K562 (cell line): ENCODE measurements around the gene SATB2. TPM values are rescaled to one million over a fixed set of nuclear protein-coding genes. Genes with fewer than 3 reads are reported as not detected.
A peak's percentile ranks its signal among the peaks of the same experiment; 100 is the strongest.

ENCODE experiments used
- CBFA2T2 ChIP-seq: fragments of 450-650 bp; conservative IDR thresholded peaks from 2 replicates; pipeline ENCODE4 v1.6.1; 2017; ENCODE audit warnings: mild to moderate bottlenecking
- CBX8 ChIP-seq: fragments of 200-600 bp; sonication (generic); IDR thresholded peaks from 2 replicates; pipeline ENCODE4 v1.6.1; 2012; ENCODE audit warnings: borderline replicate concordance, mixed run types, low read depth, mild to moderate bottlenecking, moderate library complexity, mixed read lengths, low read length, control low read depth, inconsistent platforms; ENCODE audit not compliant: poor library complexity, severe bottlenecking; ENCODE audit errors: extremely low read depth
- CREB3L1 ChIP-seq: fragments of 450-650 bp; IDR thresholded peaks from 2 replicates; pipeline ENCODE4 v1.6.1; 2014; ENCODE audit warnings: low read depth, mild to moderate bottlenecking, moderate library complexity, borderline replicate concordance
- CREB5 ChIP-seq: fragments of 250-450 bp; sonication (Bioruptor Pico); IDR thresholded peaks from 2 replicates; pipeline ENCODE4 v1.5.0; 2020; ENCODE audit warnings: mild to moderate bottlenecking
- E2F5 ChIP-seq: sonication (generic); formaldehyde crosslinking; IDR thresholded peaks from 2 replicates; pipeline ENCODE4 v1.8.0; 2022; ENCODE audit warnings: mild to moderate bottlenecking, missing genetic modification reagents
- GTF3C2 ChIP-seq: IDR thresholded peaks from 3 replicates; pipeline ENCODE4 v1.6.1; 2011; ENCODE audit warnings: borderline replicate concordance, mild to moderate bottlenecking, moderate library complexity; ENCODE audit not compliant: insufficient read length; ENCODE audit errors: extremely low read depth
- KDM1A ChIP-seq, 2 experiments: fragments of 450-650 bp; IDR thresholded peaks; 2 replicates each; pipeline ENCODE4 v1.6.1; 2016; ENCODE audit warnings: mild to moderate bottlenecking in 2 of 2
- KHSRP ChIP-seq: fragments of 450-650 bp; IDR thresholded peaks from 2 replicates; pipeline ENCODE4 v1.6.1; 2017
- MAFG ChIP-seq: fragments of 450-650 bp; conservative IDR thresholded peaks from 2 replicates; pipeline ENCODE4 v1.6.1; 2016; ENCODE audit warnings: missing genetic modification characterization, missing compliant biosample characterization
- MYNN ChIP-seq, 2 experiments: sonication (generic); formaldehyde crosslinking in 1 of 2; IDR thresholded peaks; 2 replicates each; pipeline versions ENCODE4 v1.5.0 to v1.6.1; 2016 to 2020; ENCODE audit warnings: antibody characterized with exemption in 1 of 2, missing genetic modification reagents in 1 of 2
- NFIX ChIP-seq: fragments of 250-450 bp; sonication (Bioruptor Pico); IDR thresholded peaks from 2 replicates; pipeline ENCODE4 v1.4.0; 2020; ENCODE audit warnings: low read depth, mild to moderate bottlenecking, moderate library complexity
- SAFB2 ChIP-seq: fragments of 200-400 bp; formaldehyde crosslinking; IDR thresholded peaks from 2 replicates; pipeline ENCODE4 v1.6.1; 2018; ENCODE audit warnings: borderline replicate concordance, low read length, low read depth, moderate library complexity; ENCODE audit not compliant: severe bottlenecking
- SMAD3 ChIP-seq: fragments of 450-650 bp; formaldehyde crosslinking; conservative IDR thresholded peaks from 2 replicates; pipeline ENCODE4 v1.4.0; 2020; ENCODE audit warnings: mild to moderate bottlenecking
- TEAD4 ChIP-seq, 2 experiments: sonication (generic) in 1 of 2; formaldehyde crosslinking in 1 of 2; IDR thresholded peaks; 2 replicates each; pipeline versions ENCODE4 v1.6.1 to v1.8.0; 2012 to 2022; ENCODE audit warnings: borderline replicate concordance in 1 of 2, inconsistent platforms in 1 of 2, low read length in 1 of 2, mild to moderate bottlenecking in 1 of 2, missing genetic modification reagents in 1 of 2
- ZBTB9 ChIP-seq: fragments of 450-650 bp; formaldehyde crosslinking; IDR thresholded peaks from 2 replicates; pipeline ENCODE4 v1.4.0; 2020; ENCODE audit warnings: mild to moderate bottlenecking, moderate library complexity
- ZNF586 ChIP-seq: fragments of 450-650 bp; formaldehyde crosslinking; conservative IDR thresholded peaks from 2 replicates; pipeline ENCODE4 v1.4.0; 2020; ENCODE audit warnings: mild to moderate bottlenecking, moderate library complexity
- ZNF655 ChIP-seq: fragments of 250-450 bp; sonication (Bioruptor Pico); IDR thresholded peaks from 2 replicates; pipeline ENCODE4 v1.5.0; 2021
- ZNF76 ChIP-seq: fragments of 250-450 bp; sonication (Bioruptor Pico); IDR thresholded peaks from 2 replicates; pipeline ENCODE4 v1.4.0; 2020; ENCODE audit warnings: mild to moderate bottlenecking, moderate library complexity, borderline replicate concordance
- polyA plus RNA-seq, 8 experiments: library from polyadenylated mRNA; depleted of rRNA in 4 of 8; stranded (reverse) in 5 of 8; unstranded in 3 of 8; fragments of >200 nt; fragmentation: Nextera tagmentation in 2 of 8; fragmentation: Illumina TruSeq in 1 of 8; extraction: Ambion mirVana in 2 of 8; extraction: Trizol in 1 of 8; gene quantifications; 2 replicates each; pipeline versions ENCODE4 v1.2.1 to v1.2.3, GENCODE V29; 2011 to 2014; ENCODE audit warnings: inconsistent platforms in 1 of 8, missing spikeins in 1 of 8
- total RNA-seq, 7 experiments: library from RNA; depleted of rRNA in 6 of 7; stranded (reverse); fragments of >200 nt in 6 of 7; fragmentation: Illumina TruSeq in 2 of 7; extraction: Trizol in 2 of 7; gene quantifications; 2 replicates each; pipeline versions ENCODE4 v1.2.1 to v1.2.3, GENCODE V29; 2011 to 2021; ENCODE audit warnings: low replicate concordance in 1 of 7

The SATB2 gene
- total and polyA plus RNA-seq, 9 of the 15 experiments (the other 6 are each of a cell fraction or from before 2014, with no cell fraction given): 4.5 to 34.0 (median 15.1) TPM

- TF ChIP-seq E2F5 (CRISPR knock-in tag): no peak
- TF ChIP-seq NFIX: no peak
- TF ChIP-seq TEAD4 (IDR thresholded peaks at IDR 0.05; ENCODE audit: low read length): peak; percentile 62
- TF ChIP-seq TEAD4 (CRISPR knock-in tag; IDR thresholded peaks at IDR 0.05; ENCODE audit: borderline replicate concordance): no peak
- no peak for TF ChIP-seq MYNN (IDR thresholded peaks at IDR 0.05)
- TF ChIP-seq MYNN (CRISPR knock-in tag; IDR thresholded peaks at IDR 0.05): no peak
- no peak for TF ChIP-seq CREB5
- no peak for TF ChIP-seq KHSRP
- no peak for TF ChIP-seq ZNF76 (CRISPR knock-in tag)
- no peak for TF ChIP-seq SAFB2
- TF ChIP-seq CBFA2T2: peak; percentile 59
- no peak for TF ChIP-seq SMAD3 (CRISPR knock-in tag)
- TF ChIP-seq CREB3L1: no peak
- TF ChIP-seq MAFG (tag): no peak
- TF ChIP-seq ZBTB9 (CRISPR knock-in tag): no peak
- TF ChIP-seq GTF3C2: no peak
- no peak for TF ChIP-seq CBX8
- TF ChIP-seq KDM1A (IDR thresholded peaks at IDR 0.05): peak; percentile 90 to 93
- TF ChIP-seq ZNF655 (CRISPR knock-in tag): no peak
- TF ChIP-seq ZNF586: no peak
Observed at GRCh38 chr2:199431746-199432213, 26.0 kb downstream of the SATB2 start (continued).
